ENCODE data around the gene SLC49A3. TPM values are rescaled to one million over a fixed set of nuclear protein-coding genes. Genes with fewer than 3 reads are reported as not detected.

SLC49A3 gene
- total RNA-seq, 1 donor from 2014 or later: 0.67 TPM

GRCh38 chr4:682490-683172, 6.3 kb downstream of the SLC49A3 start:
- Mint-ChIP-seq H3K9me3 (ENCODE audit: unreplicated experiment) (no peaks in the 10 kb centered on the region), H3K27ac (ENCODE audit: unreplicated experiment) (no peak overlapping the region), H3K4me3 (ENCODE audit: unreplicated experiment) (peak overlapping the region; percentile 38), H3K27me3 (ENCODE audit: unreplicated experiment) (no peaks in the 10 kb centered on the region), H3K4me1 (ENCODE audit: unreplicated experiment) (peaks cover 14% of the 10 kb centered on the region), H3K36me3 (ENCODE audit: unreplicated experiment) (no peaks in the 10 kb centered on the region)
- TF ChIP-seq CTCF (IDR thresholded peaks at IDR 0.05): no peak
- no peak for DNase-seq (ENCODE audit: extremely low spot score, unreplicated experiment)

GRCh38 chr4:681736-682451, 7.1 kb downstream of the SLC49A3 start:
- Mint-ChIP-seq H3K27me3 (ENCODE audit: unreplicated experiment) (no peaks in the 10 kb centered on the region), H3K4me1 (ENCODE audit: unreplicated experiment) (peaks cover 9% of the 10 kb centered on the region), H3K27ac (ENCODE audit: unreplicated experiment) (no peak overlapping the region), H3K36me3 (ENCODE audit: unreplicated experiment) (no peaks in the 10 kb centered on the region), H3K4me3 (ENCODE audit: unreplicated experiment) (no peak overlapping the region), H3K9me3 (ENCODE audit: unreplicated experiment) (no peaks in the 10 kb centered on the region)
- DNase-seq (ENCODE audit: extremely low spot score, unreplicated experiment): no peak
- TF ChIP-seq CTCF (IDR thresholded peaks at IDR 0.05): no peak

GRCh38 chr4:680928-681645, 7.9 kb downstream of the SLC49A3 start:
- Mint-ChIP-seq H3K27ac (ENCODE audit: unreplicated experiment) (no peak overlapping the region), H3K36me3 (ENCODE audit: unreplicated experiment) (no peaks in the 10 kb centered on the region)
- no peak for TF ChIP-seq CTCF (IDR thresholded peaks at IDR 0.05)

DNA sequence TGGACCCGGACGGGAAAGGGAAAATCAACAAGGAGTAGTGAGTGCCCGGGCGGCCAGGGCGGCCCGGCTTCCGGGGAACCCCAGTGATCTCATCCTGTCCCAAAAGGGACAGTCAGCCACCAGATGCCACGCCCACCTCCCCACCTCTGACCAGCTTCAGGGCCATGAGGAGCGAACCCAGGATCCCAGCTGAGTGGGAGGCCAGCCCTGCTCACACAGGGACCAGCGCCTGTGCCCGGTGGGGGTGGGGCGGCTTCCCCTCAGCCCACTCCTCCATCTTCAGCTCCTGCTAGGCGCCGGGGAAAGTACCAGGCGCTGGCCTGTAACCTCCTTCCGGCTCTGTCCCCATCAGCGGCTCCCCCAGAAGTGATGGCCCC, 8.4 kb downstream of the SLC49A3 start:
- no peak for DNase-seq (ENCODE audit: extremely low spot score, unreplicated experiment)
- H3K4me1 Mint-ChIP-seq (ENCODE audit: unreplicated experiment): peaks cover 9% of the 10 kb centered on the region
- no peak overlapping the region for H3K27ac Mint-ChIP-seq (ENCODE audit: unreplicated experiment)
- no peaks in the 10 kb centered on the region for H3K9me3 Mint-ChIP-seq (ENCODE audit: unreplicated experiment)
- no peaks in the 10 kb centered on the region for H3K36me3 Mint-ChIP-seq (ENCODE audit: unreplicated experiment)
- no peaks in the 10 kb centered on the region for H3K27me3 Mint-ChIP-seq (ENCODE audit: unreplicated experiment)
- peak overlapping the region; percentile 50 for H3K4me3 Mint-ChIP-seq (ENCODE audit: unreplicated experiment)
- no peak for TF ChIP-seq CTCF (IDR thresholded peaks at IDR 0.05)

More at GRCh38 chr4:680928-681645, 7.9 kb downstream of the SLC49A3 start:
- DNase-seq (ENCODE audit: extremely low spot score, unreplicated experiment): no peak
- Mint-ChIP-seq H3K9me3 (ENCODE audit: unreplicated experiment) (no peaks in the 10 kb centered on the region), H3K27me3 (ENCODE audit: unreplicated experiment) (no peaks in the 10 kb centered on the region), H3K4me1 (ENCODE audit: unreplicated experiment) (peaks cover 9% of the 10 kb centered on the region), H3K4me3 (ENCODE audit: unreplicated experiment) (peak overlapping the region; percentile 50)

GRCh38 chr4:680091-680490, 8.9 kb downstream of the SLC49A3 start:
- H3K4me1 Mint-ChIP-seq (ENCODE audit: unreplicated experiment): peaks cover 12% of the 10 kb centered on the region
- TF ChIP-seq CTCF (IDR thresholded peaks at IDR 0.05): no peak
- DNase-seq (ENCODE audit: extremely low spot score, unreplicated experiment): no peak
- no peaks in the 10 kb centered on the region for H3K36me3 Mint-ChIP-seq (ENCODE audit: unreplicated experiment)
- H3K27ac Mint-ChIP-seq (ENCODE audit: unreplicated experiment): no peak overlapping the region
- no peaks in the 10 kb centered on the region for H3K9me3 Mint-ChIP-seq (ENCODE audit: unreplicated experiment)
- no peaks in the 10 kb centered on the region for H3K27me3 Mint-ChIP-seq (ENCODE audit: unreplicated experiment)
- H3K4me3 Mint-ChIP-seq (ENCODE audit: unreplicated experiment): no peak overlapping the region

All from osteocyte (in vitro differentiated cells).